NCI-H69 (cell line): ENCODE data around the gene KLHL29.

ENCODE experiments used
- DNase-seq: peaks from one replicate; lab custom pipeline; 2025; lab: John Stamatoyannopoulos, UW

The KLHL29 gene

GRCh38 chr2:23696752-23697045, 311.7 kb downstream of the KLHL29 start:
- no peak for DNase-seq

GRCh38 chr2:23697256-23698075, 312.5 kb downstream of the KLHL29 start:
- DNase-seq: no peak

GRCh38 chr2:23698116-23698693, 313.2 kb downstream of the KLHL29 start:
- DNase-seq: no peak

- peak; percentile 31 for DNase-seq
Observed at GRCh38 chr2:23698721-23699579, 314.0 kb downstream of the KLHL29 start.

GRCh38 chr2:23699580-23699925, 314.6 kb downstream of the KLHL29 start:
- no peak for DNase-seq

- DNase-seq: no peak
Observed at GRCh38 chr2:23700627-23701026, 315.6 kb downstream of the KLHL29 start.

- DNase-seq: no peak
Observed at GRCh38 chr2:23703037-23703582, 318.1 kb downstream of the KLHL29 start.

- no peak for DNase-seq
Observed at GRCh38 chr2:23703583-23704385, 318.8 kb downstream of the KLHL29 start.

- no peak for DNase-seq
Observed at GRCh38 chr2:23705771-23706612, 321.0 kb downstream of the KLHL29 start.

- no peak for DNase-seq
Observed at GRCh38 chr2:23706613-23707078, 321.7 kb downstream of the KLHL29 start.

- no peak for DNase-seq
Observed at GRCh38 chr2:23707096-23707495, 322.1 kb downstream of the KLHL29 start.

GRCh38 chr2:23708771-23709170, 323.8 kb downstream of the KLHL29 start:
- no peak for DNase-seq

- DNase-seq: peak; percentile 7
Observed at GRCh38 chr2:23709311-23709710, 324.3 kb downstream of the KLHL29 start.

- DNase-seq: no peak
Observed at GRCh38 chr2:23711979-23712755, 327.2 kb downstream of the KLHL29 start.

GRCh38 chr2:23712756-23713151, 327.8 kb downstream of the KLHL29 start:
- no peak for DNase-seq

- no peak for DNase-seq
Observed at GRCh38 chr2:23713351-23713750, 328.4 kb downstream of the KLHL29 start.

GRCh38 chr2:23718931-23719700, 334.1 kb downstream of the KLHL29 start:
- no peak for DNase-seq

GRCh38 chr2:23719716-23720115, 334.7 kb downstream of the KLHL29 start:
- no peak for DNase-seq
